Keratinocyte (primary cell): ENCODE data around the gene ATF2. TPM values are rescaled to one million over a fixed set of nuclear protein-coding genes. Genes with fewer than 3 reads are reported as not detected.

Source experiments
- DNase-seq: peaks from one replicate; pipeline ENCODE4 v3.0.0-alpha.2; 2011; ENCODE audit warnings: low read depth, missing footprints, low spot score
- FAIRE-seq: peaks from 2 replicates; lab custom pipeline; 2011; peaks lifted over from hg19 to GRCh38; lab: Jason Lieb, UNC
- H2AFZ ChIP-seq: 2 replicates; pipeline ENCODE4 v1.6.0; 2012; ENCODE audit warnings: low read length, control low read depth, inconsistent platforms; ENCODE audit not compliant: control insufficient read depth
- H3K27ac ChIP-seq: 2 replicates; pipeline ENCODE4 v1.5.1; 2011; ENCODE audit warnings: low read length; ENCODE audit not compliant: control insufficient read depth, insufficient read depth
- H3K27me3 ChIP-seq: 3 replicates; pipeline ENCODE4 v1.6.0; 2011; ENCODE audit warnings: low read length; ENCODE audit not compliant: control insufficient read depth, insufficient read depth; ENCODE audit errors: extremely low read depth
- H3K36me3 ChIP-seq, 2 experiments: 2 replicates in 1 of 2; 3 replicates in 1 of 2; pipeline ENCODE4 v1.5.1; 2011; ENCODE audit warnings: low read length in 2 of 2, mild to moderate bottlenecking in 1 of 2; ENCODE audit not compliant: control insufficient read depth in 2 of 2, insufficient read depth in 2 of 2; ENCODE audit errors: extremely low read depth in 1 of 2
- H3K4me1 ChIP-seq: 3 replicates; pipeline ENCODE4 v1.5.1; 2011; ENCODE audit warnings: low read length; ENCODE audit not compliant: control insufficient read depth, insufficient read depth; ENCODE audit errors: extremely low read depth
- H3K4me2 ChIP-seq: 3 replicates; pipeline ENCODE4 v1.6.0; 2011; ENCODE audit warnings: low read depth, low read length; ENCODE audit not compliant: control insufficient read depth, insufficient read depth; ENCODE audit errors: extremely low read depth
- H3K4me3 ChIP-seq, 3 experiments: fragments of 200-600 bp in 1 of 3; sonication (generic) in 1 of 3; 2 replicates in 2 of 3; 3 replicates in 1 of 3; pipeline ENCODE4 v1.5.1; 2011 to 2016; ENCODE audit warnings: low read length in 3 of 3, mild to moderate bottlenecking in 3 of 3, control low read depth in 2 of 3, inconsistent platforms in 1 of 3, low read depth in 1 of 3, mixed read lengths in 1 of 3, mixed run types in 1 of 3, moderate library complexity in 1 of 3; ENCODE audit not compliant: control insufficient read depth in 2 of 3, insufficient read depth in 2 of 3; ENCODE audit errors: extremely low read depth in 1 of 3
- H3K79me2 ChIP-seq: 2 replicates; pipeline ENCODE4 v1.6.0; 2012; ENCODE audit warnings: low read length; ENCODE audit not compliant: control insufficient read depth, insufficient read depth
- H3K9ac ChIP-seq: 3 replicates; pipeline ENCODE4 v1.6.0; 2011; ENCODE audit warnings: low read length; ENCODE audit not compliant: control insufficient read depth, insufficient read depth; ENCODE audit errors: extremely low read depth
- H3K9me1 ChIP-seq: 3 replicates; pipeline ENCODE4 v1.6.0; 2011; ENCODE audit warnings: low read length; ENCODE audit not compliant: control insufficient read depth, insufficient read depth; ENCODE audit errors: extremely low read depth
- H3K9me3 ChIP-seq: 2 replicates; pipeline ENCODE4 v1.5.1; 2012; ENCODE audit warnings: low read depth, low read length; ENCODE audit not compliant: control insufficient read depth
- H4K20me1 ChIP-seq: 3 replicates; pipeline ENCODE4 v1.6.0; 2011; ENCODE audit warnings: low read length; ENCODE audit not compliant: control insufficient read depth, insufficient read depth; ENCODE audit errors: extremely low read depth
- EZH2 ChIP-seq: IDR thresholded peaks from one replicate; pipeline ENCODE4 v1.6.1; 2012; ENCODE audit warnings: inconsistent platforms, mild to moderate bottlenecking, low read length, moderate library complexity
- dilution Hi-C: fragments of 300-500 bp; cut with MboI; formaldehyde crosslinking; loops from one replicate; pipeline ENCODE4 v1.7.0; 2020; ENCODE audit warnings: low sequenced_read_pairs; ENCODE audit not compliant: extremely low pct_ligation_motif_present
- polyA plus RNA-seq, 5 experiments: library from polyadenylated mRNA; depleted of rRNA in 3 of 5; stranded (reverse) in 3 of 5; stranded (forward) in 1 of 5; unstranded in 1 of 5; fragments of >200 nt; gene quantifications; 1 replicate in 1 of 5; 2 replicates in 3 of 5; 3 replicates in 1 of 5; pipeline versions ENCODE4 v1.2.1 to v1.2.3, GENCODE V29; 2011 to 2012; ENCODE audit warnings: missing spikeins in 2 of 5, low read depth in 1 of 5, low replicate concordance in 1 of 5
- TF ChIP-seq, protein P1 (sequence below), 3 experiments: IDR thresholded peaks in 1 of 3; conservative IDR thresholded peaks in 1 of 3; optimal IDR thresholded peaks in 1 of 3; 2 replicates in 2 of 3; 3 replicates in 1 of 3; pipeline versions ENCODE3 to v1.5.1; 2011; ENCODE audit warnings: low read length in 3 of 3, mild to moderate bottlenecking in 3 of 3, moderate library complexity in 2 of 3, control low read depth in 1 of 3, inconsistent platforms in 1 of 3; ENCODE audit not compliant: insufficient read depth in 2 of 3; ENCODE audit errors: extremely low read depth in 1 of 3

The ATF2 gene
- polyA plus RNA-seq, 1 donor (not counting 4 experiments of a cell fraction or from before 2014, with no cell fraction given): 42.7 TPM

DNA sequence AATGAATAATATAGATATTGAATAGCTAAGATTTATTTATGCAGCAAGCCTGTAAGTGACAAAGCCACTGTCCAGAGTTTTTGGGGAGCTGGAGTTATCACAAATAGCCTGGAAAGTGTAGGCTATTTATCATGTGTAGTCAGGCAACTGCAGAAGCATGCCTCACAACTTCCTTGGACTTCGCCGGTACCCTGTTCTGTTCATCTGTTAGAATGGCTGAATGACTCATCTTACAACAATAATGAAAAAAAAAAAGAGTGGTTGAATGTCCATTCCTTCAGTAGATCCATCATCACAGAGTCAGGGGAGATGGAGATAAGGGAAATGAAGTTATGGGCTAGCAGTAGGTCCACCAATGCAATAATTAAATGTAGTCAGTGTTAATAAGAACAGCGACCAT lies 37.5 kb upstream of the ATF2 start:
- no peaks in the 10 kb centered on the region for H3K4me1 ChIP-seq
- no peak overlapping the region for H3K27ac ChIP-seq
- H3K27me3 ChIP-seq: peaks cover 4% of the 10 kb centered on the region
- no peaks in the 10 kb centered on the region for H3K9me3 ChIP-seq
- no peak overlapping the region for H2AFZ ChIP-seq
- no peaks in the 10 kb centered on the region for H3K9me1 ChIP-seq
- FAIRE-seq: no peak
- no peak overlapping the region for H3K4me3 ChIP-seq
- no peak overlapping the region for H3K9ac ChIP-seq
- H3K79me2 ChIP-seq: no peaks in the 10 kb centered on the region
- TF ChIP-seq, protein P1, sequence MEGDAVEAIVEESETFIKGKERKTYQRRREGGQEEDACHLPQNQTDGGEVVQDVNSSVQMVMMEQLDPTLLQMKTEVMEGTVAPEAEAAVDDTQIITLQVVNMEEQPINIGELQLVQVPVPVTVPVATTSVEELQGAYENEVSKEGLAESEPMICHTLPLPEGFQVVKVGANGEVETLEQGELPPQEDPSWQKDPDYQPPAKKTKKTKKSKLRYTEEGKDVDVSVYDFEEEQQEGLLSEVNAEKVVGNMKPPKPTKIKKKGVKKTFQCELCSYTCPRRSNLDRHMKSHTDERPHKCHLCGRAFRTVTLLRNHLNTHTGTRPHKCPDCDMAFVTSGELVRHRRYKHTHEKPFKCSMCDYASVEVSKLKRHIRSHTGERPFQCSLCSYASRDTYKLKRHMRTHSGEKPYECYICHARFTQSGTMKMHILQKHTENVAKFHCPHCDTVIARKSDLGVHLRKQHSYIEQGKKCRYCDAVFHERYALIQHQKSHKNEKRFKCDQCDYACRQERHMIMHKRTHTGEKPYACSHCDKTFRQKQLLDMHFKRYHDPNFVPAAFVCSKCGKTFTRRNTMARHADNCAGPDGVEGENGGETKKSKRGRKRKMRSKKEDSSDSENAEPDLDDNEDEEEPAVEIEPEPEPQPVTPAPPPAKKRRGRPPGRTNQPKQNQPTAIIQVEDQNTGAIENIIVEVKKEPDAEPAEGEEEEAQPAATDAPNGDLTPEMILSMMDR (optimal IDR thresholded peaks at IDR 0.05 in 1 of 3, IDR thresholded peaks at IDR 0.05 in 1 of 3, conservative IDR thresholded peaks at IDR 0.05 in 1 of 3; ENCODE audit: extremely low read depth in 1 of 3, insufficient read depth in 2 of 3, low read length in 3 of 3): no peak
- dilution Hi-C loops: no loop called here
- H4K20me1 ChIP-seq: no peaks in the 10 kb centered on the region
- H3K36me3 ChIP-seq: no peaks in the 10 kb centered on the region
- DNase-seq: no peak
- no peak overlapping the region for H3K4me2 ChIP-seq

GRCh38 chr2:175203621-175204496 lies 35.9 kb upstream of the ATF2 start:
- no peaks in the 10 kb centered on the region for H4K20me1 ChIP-seq
- dilution Hi-C loops: no loop called here
- no peak overlapping the region for H3K9ac ChIP-seq
- no peak overlapping the region for H3K4me3 ChIP-seq
- TF ChIP-seq, protein P1 (optimal IDR thresholded peaks at IDR 0.05 in 1 of 3, IDR thresholded peaks at IDR 0.05 in 1 of 3, conservative IDR thresholded peaks at IDR 0.05 in 1 of 3; ENCODE audit: extremely low read depth in 1 of 3, insufficient read depth in 2 of 3, low read length in 3 of 3): peak; percentile 56 to 67 (median 57)
- no peak for TF ChIP-seq EZH2
- no peak overlapping the region for H3K27ac ChIP-seq
- no peak overlapping the region for H3K4me2 ChIP-seq
- DNase-seq (no peak), FAIRE-seq (peak; percentile 46)
- H3K27me3 ChIP-seq: peaks cover 4% of the 10 kb centered on the region
- H3K9me3 ChIP-seq: no peaks in the 10 kb centered on the region
- H3K36me3 ChIP-seq: no peaks in the 10 kb centered on the region
- H3K79me2 ChIP-seq: no peaks in the 10 kb centered on the region
- no peaks in the 10 kb centered on the region for H3K9me1 ChIP-seq
- H2AFZ ChIP-seq: no peak overlapping the region
- no peaks in the 10 kb centered on the region for H3K4me1 ChIP-seq
